GM12892 (cell line): ENCODE results near the gene POLR2E.

Source experiments
- DNase-seq: peaks from one replicate; pipeline ENCODE4 v3.0.0; 2011; ENCODE audit not compliant: insufficient read length
- FAIRE-seq: peaks from 2 replicates; lab custom pipeline; 2011; peaks lifted over from hg19 to GRCh38; lab: Jason Lieb, UNC
- POLR2A ChIP-seq: IDR thresholded peaks from 2 replicates; pipeline ENCODE4 v1.6.1; 2011; ENCODE audit warnings: low read depth, low read length, control low read depth
- POLR2AphosphoS5 ChIP-seq: IDR thresholded peaks from 2 replicates; pipeline ENCODE4 v1.6.1; 2011; ENCODE audit warnings: low read depth, low read length, control low read depth
- TAF1 ChIP-seq: IDR thresholded peaks from 2 replicates; pipeline ENCODE4 v1.6.1; 2011; ENCODE audit warnings: low read depth, mild to moderate bottlenecking, control low read depth, low read length, borderline replicate concordance

POLR2E gene

GRCh38 chr19:1086613-1087012 lies 8.6 kb downstream of the POLR2E start:
- TF ChIP-seq POLR2A (no peak), POLR2AphosphoS5 (no peak), TAF1 (no peak)
- no peak for DNase-seq
- FAIRE-seq: no peak

- TF ChIP-seq POLR2A (peak; percentile 70; the same call in 1 of the 2 replicates), POLR2AphosphoS5 (no peak; the same call in 1 of the 2 replicates), TAF1 (no peak)
- no peak for DNase-seq
- FAIRE-seq: no peak
Measured at GRCh38 chr19:1085676-1086442, 9.3 kb downstream of the POLR2E start.

GRCh38 chr19:1085053-1085658 lies 10.0 kb downstream of the POLR2E start:
- no peak for FAIRE-seq
- TF ChIP-seq TAF1 (no peak), POLR2AphosphoS5 (peak; percentile 63), POLR2A (no peak; the same call in 1 of the 2 replicates)

GRCh38 chr19:1084024-1084868 lies 10.9 kb downstream of the POLR2E start:
- FAIRE-seq (no peak), DNase-seq (no peak)
- TF ChIP-seq TAF1 (no peak), POLR2AphosphoS5 (no peak), POLR2A (no peak)

More at GRCh38 chr19:1085053-1085658, 10.0 kb downstream of the POLR2E start:
- no peak for DNase-seq

- TF ChIP-seq POLR2AphosphoS5: no peak
- no peak for TF ChIP-seq TAF1
- no peak; the same call in 1 of the 2 replicates for TF ChIP-seq POLR2A
- FAIRE-seq (no peak), DNase-seq (no peak)
Measured at GRCh38 chr19:1082928-1083816, 12.0 kb downstream of the POLR2E start.

- no peak for TF ChIP-seq POLR2AphosphoS5
- no peak; the same call in 1 of the 2 replicates for TF ChIP-seq POLR2A
- no peak for TF ChIP-seq TAF1
- peak; percentile 83 for FAIRE-seq
- DNase-seq: peak; percentile 81
Measured at GRCh38 chr19:1082165-1082927, 12.8 kb downstream of the POLR2E start.

GRCh38 chr19:1081301-1082164 lies 13.6 kb downstream of the POLR2E start:
- FAIRE-seq: no peak
- no peak for DNase-seq
- TF ChIP-seq POLR2A: no peak
- TF ChIP-seq POLR2AphosphoS5: no peak
- no peak for TF ChIP-seq TAF1

- FAIRE-seq: no peak
- DNase-seq: no peak
- TF ChIP-seq POLR2A (no peak), POLR2AphosphoS5 (no peak), TAF1 (no peak)
Measured at GRCh38 chr19:1080360-1081161, 14.6 kb downstream of the POLR2E start.
